ENCODE data around the gene MS4A3.
"Not testable (repeated sequence)": the region's sequence is repeated elsewhere in the genome, so short reads cannot be mapped to it uniquely, and the experiment has no call there.

Gene MS4A3

GRCh38 chr11:60095477-60096120 is 39.1 kb downstream of the MS4A3 start:
- DNase-seq = no peak

DNA sequence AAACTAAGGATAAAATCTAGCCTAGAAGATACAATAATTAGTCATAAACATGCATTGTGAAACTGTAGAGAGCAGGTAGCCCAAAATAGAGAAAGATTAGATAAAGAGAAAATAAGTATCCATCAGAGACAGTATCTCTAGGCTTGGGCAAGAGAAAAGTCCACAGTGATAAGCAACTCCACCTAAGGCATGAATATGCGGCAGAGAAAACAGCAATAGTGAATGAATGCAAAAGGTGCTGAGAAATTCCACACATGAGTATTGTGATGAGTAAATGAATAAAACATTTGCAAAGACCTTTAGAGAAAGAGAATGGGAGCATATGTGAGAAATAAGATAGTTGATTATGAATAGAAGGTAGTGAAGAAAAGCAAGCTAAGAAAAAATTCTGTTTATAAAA is 40.7 kb downstream of the MS4A3 start:
- no peak for DNase-seq

DNA sequence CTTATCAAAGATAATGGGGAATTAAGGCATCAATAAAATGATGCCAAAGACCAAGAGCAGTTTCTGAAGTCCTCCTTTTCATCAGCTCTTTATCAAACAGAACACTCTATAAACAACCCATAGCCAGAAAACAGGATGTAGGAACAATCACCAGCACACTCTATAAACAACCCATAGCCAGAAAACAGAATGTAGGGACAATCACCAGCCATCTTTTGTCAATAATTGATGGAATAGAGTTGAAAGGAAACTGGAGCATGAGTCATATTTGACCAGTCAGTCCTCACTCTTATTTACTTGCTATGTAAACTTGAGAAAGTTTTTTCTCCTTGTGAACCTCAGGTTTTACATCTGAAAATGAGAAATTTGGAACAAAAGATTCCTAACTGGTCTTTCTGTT is 42.0 kb downstream of the MS4A3 start:
- peak; percentile 74 for DNase-seq

DNA sequence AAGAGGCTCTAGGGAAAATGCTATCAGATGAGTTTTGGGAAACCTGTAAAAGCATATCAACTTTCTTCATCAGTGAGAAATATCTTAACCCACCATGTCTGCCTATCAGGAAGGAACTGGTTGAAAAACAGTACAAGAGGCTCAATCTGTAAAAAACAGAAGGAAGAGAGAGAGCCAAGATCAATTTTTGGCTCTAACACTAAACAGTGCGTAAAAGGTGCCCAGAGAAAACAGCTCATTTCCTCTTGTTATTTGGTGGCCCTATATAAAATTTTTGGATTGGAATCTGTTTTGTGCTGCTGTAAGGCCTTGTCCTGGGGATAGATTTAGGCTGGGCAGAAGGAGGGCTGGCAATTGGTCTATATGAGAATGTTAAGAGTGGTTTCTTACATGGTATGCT is 44.1 kb downstream of the MS4A3 start:
- DNase-seq = no peak

GRCh38 chr11:60101368-60101767 is 44.9 kb downstream of the MS4A3 start:
- DNase-seq = not testable (repeated sequence)

DNA sequence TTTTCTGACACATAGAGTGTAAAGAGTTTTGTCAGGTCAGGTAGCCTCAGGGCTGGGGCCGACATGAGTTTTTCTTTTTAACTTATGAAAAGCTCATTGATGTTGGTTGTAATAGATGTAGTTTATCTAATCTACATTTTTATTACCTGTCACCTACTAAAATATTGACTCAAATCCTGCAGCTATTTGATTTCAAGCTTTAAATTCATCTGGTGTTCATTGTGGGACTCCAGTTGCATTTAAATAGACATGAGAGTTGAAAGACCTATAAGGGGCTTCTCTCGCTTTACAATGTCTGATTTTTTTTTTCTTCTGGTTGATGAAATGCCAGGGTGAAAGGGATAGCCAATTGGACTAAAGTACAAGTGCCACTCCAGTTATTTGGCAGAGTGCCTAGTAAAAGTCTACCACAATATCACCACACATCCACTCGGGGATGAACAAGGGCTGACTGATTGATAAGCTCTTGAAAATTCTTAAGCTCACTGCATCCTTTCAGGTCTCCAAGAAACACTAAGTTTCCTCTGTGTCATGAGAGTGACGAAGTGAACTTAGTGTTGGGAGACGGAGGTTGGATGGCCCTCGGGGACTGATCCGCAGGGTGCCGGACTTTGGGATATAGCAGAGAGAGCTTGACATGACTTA is 48.1 kb downstream of the MS4A3 start:
- peak; percentile 53 for DNase-seq

DNA sequence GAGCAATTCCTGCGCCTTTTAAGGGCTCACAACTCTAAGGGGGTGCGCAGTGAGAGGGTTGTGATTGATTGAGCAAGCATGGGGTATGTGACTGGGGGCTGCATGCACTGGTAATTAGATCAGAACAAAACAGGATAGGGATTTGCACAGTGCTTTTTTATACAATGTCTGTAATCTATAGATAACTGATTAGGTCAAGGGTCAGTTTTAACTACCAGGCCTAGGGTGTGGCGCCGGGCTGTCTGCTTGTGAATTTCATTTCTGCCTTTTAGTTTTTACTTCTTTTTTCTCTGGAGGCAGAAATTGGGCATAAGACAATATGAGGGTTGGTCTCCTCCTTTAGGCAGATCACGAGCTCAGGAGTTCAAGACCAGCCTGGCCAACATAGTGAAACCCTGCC is 52.2 kb downstream of the MS4A3 start:
- DNase-seq = not testable (repeated sequence)

DNA sequence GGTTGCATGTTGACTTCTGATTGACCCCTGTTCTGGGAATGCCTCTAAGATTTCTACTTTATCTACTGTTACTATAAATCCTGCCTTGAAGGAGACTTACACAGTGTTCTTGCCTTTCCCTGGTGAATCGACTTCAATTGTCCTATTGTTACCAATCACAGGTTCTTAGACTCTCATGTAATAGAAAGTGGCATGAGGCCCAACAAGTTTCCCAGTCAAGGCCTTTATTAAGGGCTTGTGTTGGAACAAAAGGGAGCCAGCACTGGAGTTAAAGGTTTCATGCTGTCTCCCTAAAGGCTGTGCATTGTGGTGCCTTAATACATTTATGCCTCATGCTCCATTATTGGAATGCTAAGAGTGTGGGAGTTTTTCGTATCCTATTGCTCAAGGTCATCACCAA is 55.3 kb downstream of the MS4A3 start:
- DNase-seq = no peak

GRCh38 chr11:60116996-60117790 is 60.7 kb downstream of the MS4A3 start:
- DNase-seq = no peak

DNA sequence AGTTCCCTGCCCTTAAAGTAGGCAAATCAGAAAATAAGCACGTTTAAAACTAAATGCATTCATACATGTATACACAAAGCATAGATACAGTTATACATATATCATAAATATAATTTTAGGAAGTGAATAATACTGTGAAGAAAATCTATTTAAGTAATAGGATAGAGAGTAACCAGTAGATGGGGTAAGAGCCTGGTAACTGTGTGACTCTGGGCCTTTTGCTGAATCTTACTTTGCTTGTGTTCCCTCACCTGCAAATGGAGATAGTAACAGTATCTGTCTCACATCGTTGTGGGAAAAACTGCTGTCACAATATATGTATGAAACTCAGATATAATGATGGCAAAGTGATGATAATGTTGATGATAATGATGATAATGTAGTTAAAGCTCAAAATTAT is 61.9 kb downstream of the MS4A3 start:
- DNase-seq = no peak

DNA sequence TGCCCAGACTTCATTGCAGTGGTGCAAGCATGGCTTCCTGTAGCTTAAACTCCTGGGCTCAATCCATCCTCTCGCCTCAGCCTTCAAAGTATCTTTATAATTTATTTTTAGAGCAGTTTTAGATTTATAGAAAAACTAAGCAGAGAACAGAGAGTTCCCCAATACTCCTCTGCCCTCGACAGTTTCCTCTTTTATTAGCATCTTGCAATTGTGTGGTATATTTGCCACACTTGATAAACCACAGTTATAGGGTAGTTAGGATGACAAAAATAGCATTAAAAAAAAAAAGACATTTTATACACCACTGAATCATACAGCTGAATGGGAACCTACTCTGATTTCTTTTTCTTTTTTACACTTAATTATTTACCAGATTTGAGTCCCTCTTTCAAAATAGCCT is 63.2 kb downstream of the MS4A3 start:
- no peak for DNase-seq
